DMS153 treated with DMSO at 0.1 percent for 48 hours (cell line): Measurements from ENCODE around the gene RCAN3.
"Not testable (repeated sequence)": the region's sequence is repeated elsewhere in the genome, so short reads cannot be mapped to it uniquely, and the experiment has no call there.

Source experiments
- DNase-seq: peaks from one replicate; lab custom pipeline; 2025; ENCODE audit not compliant: unreplicated experiment; lab: John Stamatoyannopoulos, UW

RCAN3 gene

DNA sequence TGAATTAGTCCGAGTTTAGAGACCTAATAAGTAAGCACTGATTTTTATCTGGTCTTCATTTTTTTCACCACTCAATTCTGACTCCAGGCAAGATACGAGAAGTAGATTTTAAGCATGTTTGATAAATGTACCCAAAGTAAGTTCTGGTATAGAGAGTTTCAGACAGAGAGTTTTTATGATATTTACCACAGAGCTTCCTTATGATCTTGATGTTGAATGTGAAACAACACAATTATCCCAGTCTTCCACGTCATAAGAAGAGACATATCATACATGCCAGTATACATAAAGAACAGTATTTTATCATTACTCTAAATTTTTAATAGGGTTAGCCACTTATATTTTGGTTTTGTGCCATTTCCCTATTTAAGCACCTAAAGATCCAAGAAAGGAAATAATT, 45.4 kb downstream of the RCAN3 start:
- no peak for DNase-seq

DNA sequence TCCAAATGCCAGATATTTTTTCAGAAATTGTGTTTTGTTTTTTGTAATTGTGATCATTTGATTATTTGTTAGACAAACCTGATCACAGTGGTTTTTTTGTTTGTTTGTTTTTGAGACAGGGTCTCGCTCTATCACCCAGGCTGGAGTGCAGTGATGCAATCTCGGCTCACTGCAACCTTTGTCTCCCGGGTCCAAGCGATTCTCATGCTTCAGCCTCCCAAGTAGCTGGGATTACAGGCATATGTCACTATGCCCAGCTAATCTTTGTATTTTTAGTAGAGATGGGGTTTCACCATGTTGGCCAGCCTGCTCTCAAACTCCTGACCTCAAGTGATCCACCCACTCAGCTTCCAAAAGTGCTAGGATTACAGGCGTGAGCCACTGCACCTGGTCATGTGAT, 46.6 kb downstream of the RCAN3 start:
- not testable (repeated sequence) for DNase-seq

DNA sequence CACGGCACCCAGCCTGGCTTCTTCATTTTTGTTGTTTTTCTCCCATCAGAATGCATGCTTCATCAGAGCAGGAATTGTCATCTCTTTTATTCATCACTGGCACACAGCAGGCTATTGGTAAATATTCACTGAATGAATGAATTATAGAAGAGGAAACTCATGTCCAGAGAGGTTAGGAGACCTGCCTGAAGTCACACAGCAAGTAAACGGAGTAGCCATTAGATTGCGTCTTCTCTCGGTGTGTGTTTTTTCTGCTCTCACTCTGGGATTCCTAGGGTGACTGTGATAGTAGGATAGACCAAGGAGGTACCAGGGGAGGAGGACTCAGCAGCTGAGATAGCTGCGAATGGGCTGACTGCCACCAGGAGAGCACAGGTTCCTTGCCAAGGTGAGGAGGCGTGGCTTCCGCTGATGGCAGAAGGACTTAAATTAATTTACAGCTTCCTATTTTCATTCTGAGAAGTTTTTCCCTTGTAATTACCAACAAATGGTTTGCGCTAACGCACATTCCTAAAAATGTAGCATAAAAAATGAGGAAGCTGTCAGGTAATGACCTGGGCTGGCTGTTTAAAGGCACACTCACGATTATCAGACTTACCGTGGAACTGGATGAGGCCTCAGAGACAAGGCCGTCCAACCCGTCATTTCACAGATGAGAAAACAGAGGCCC, 48.8 kb downstream of the RCAN3 start:
- no peak for DNase-seq

DNA sequence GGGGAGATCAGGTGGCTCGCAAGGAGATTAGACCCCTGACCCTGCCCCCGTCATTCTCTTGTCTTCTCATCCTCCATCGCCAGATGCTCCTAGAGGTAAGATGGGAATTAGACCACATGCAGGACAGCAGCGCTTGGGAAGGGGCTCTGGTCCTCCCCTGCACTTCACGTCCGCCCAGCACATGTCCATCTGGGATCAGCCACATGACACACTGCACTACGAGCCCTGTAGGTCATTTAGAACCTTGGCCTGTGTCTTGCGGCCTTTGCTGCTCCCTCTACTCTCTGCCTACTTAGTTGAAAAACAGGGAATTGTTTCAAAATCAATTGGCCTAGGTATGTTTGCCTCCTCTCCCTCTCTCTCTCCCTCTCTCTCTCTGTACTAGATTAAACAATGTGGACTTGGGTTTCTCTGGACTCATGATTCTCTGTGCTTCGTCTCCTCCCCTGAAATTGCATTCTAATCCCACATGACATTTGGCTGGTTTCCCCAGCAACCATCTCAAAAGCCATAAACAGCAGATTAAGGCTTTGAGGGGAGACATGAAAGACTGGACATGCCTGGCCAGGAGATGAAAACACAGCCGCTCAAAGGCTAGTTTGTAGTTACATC, 49.4 kb downstream of the RCAN3 start:
- DNase-seq = no peak

DNA sequence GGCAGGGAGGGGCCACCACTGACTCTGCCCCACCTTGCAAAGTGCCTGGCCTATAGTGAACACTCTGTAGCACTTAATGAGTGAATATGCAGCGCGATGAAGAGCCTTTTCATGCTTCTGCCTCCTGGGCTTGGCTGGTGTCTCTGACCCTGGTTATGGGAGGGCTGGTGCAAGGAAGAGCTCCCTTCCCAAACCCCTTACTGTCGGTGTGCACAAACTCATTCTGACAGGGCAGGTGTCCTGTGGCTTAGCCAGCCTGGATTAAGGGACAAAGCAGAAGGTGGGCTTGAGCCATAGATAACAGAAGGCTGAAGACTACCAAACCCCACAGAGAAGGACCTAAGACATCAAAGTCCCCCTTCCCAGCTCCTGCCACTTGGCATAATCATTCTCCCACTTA, 51.3 kb downstream of the RCAN3 start:
- no peak for DNase-seq

- no peak for DNase-seq
Measured at GRCh38 chr1:24554714-24555113, 52.1 kb downstream of the RCAN3 start.

GRCh38 chr1:24555591-24556413, 53.2 kb downstream of the RCAN3 start, which contains the start of gene NCMAP:
TSS of gene NCMAP (plus strand) at chr1:24556087. CDS start at chr1:24595431, 39,344 bp downstream.
- DNase-seq = no peak

- no peak for DNase-seq
Measured at GRCh38 chr1:24556414-24556795, 53.8 kb downstream of the RCAN3 start.

DNA sequence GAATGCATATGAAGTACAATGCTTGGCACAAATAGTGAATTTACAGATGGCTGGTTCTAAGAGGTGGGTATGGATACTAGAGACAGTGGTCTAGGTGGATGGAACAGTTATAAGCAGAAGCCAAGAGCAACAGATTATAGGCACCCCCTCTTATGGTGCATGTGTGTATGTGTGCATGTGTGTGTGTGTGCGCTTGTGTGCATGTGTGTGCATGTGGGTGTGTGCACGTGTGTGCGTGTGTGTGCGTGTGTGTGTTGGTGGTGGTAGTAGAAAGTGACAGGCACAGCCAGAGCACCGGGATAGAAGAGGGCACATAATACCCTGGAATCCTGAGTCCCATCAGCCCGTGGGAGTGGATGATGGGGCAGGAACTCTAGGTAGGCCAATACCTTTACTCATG, 54.6 kb downstream of the RCAN3 start:
- DNase-seq = no peak

DNA sequence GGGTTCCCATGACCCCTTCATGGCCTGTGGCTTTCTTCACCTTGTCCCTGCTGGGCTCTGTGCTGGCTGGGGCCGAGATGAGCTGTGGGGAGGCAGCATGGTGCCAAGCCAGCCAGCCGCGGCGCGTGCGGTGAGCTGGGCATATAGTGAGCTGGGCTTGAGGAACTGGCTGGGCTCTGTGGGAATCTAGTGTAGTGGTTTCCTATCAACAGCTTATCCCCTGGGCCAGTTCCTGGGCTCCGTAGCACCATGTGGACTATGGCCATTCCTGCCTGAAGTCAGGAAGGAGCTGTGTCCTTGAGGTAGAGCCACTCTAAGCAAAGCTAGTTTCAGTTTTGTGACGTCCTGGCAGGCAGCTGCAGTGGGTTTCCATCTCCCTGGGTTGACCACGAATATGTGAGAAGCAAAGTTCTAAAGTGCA, 55.1 kb downstream of the RCAN3 start:
- DNase-seq = no peak

GRCh38 chr1:24558455-24558854, 55.8 kb downstream of the RCAN3 start:
- DNase-seq = no peak

- DNase-seq = no peak
Measured at GRCh38 chr1:24558902-24559791, 56.5 kb downstream of the RCAN3 start.

- DNase-seq = no peak
Measured at GRCh38 chr1:24560361-24560760, 57.7 kb downstream of the RCAN3 start.

DNA sequence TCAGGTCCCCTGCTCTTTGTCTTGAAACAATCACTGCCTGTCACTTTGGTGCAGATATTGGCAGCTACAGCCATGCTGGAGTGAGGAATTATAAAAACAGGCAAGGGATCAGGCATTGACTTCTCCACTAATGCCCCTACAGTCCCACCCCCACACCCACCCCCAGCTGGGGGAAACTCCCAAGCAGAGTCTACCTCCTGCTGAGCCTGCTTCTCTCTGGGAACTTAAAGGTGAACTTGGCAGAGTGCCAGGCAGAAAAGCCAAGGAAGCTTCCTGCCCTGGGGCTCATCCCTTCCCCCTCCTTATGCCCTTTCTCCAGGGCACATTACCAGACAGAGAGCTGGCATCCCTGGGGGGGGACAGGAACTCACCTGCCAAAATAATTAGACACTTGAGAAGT, 60.0 kb downstream of the RCAN3 start:
- DNase-seq = no peak

GRCh38 chr1:24564695-24565094, 62.1 kb downstream of the RCAN3 start:
- DNase-seq = no peak

DNA sequence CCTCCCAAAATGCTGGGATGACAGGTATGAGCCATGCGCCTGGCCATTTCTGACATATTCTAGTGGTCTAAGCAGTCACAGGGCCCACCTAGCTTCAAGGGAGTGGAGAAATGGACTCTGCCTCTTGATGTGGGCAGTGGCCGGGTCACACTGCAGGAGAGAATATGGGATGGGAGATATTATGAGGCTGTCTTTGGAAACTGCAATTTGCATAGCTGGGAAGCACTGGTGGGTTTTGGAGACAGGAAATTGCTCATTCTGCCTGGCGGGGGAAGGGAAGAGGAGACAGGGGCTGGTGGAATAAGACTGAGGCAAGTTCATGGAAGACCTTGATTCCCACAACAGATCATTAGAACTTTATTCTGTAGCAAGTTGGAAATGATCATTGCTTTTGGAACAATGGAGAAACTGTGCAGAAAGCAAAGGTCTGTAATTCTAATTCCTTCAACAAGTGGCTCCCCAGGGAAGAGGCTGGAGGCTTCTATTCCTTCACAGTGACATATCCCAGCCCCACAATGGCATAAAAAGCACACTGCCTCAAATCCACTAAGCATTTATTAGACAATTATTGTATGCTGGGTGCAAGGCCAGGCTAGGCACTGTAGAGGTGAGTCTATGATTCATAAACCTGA, 63.7 kb downstream of the RCAN3 start:
- no peak for DNase-seq

DNA sequence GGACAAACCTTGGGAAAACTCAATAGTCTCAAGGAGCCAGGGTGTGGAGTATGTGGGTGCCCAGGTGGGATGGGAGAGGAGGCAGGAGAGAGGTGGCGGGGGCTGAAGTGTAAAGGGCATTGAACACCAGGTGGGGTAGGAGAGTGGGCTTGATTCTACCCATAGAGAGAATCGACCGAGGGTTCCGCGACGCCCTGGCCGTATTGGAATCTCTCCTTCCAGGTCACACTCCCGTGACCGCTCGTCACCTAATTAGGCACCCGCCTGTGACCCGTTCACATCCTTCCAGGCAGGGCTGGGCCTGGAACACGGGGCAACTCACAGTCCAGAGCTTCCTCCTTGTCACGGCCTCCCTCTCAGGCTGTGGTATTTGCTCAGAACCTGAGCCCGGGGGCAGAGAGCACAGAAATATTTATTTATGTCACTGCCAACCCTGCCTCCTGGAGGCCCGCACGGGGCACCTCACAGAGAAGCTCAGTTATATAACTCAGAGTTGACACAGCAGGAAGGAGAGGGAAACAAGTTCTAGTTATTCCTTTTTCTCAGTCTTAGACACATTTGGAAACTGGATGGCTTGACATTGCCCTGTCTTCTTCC, 65.3 kb downstream of the RCAN3 start:
- no peak for DNase-seq

- DNase-seq = no peak
Measured at GRCh38 chr1:24568475-24568874, 65.8 kb downstream of the RCAN3 start.

GRCh38 chr1:24570265-24571125, 67.9 kb downstream of the RCAN3 start:
- DNase-seq = no peak
